K562 (cell line): ENCODE results near the gene TUBB1. TPM values are rescaled to one million over a fixed set of nuclear protein-coding genes. Genes with fewer than 3 reads are reported as not detected.

Source experiments
- ATAC-seq: fragments of 200-7000 bp; cut with Tn5 transposase; 3 replicates; pipeline ENCODE4 v1.9.1; 2020; ENCODE audit warnings: moderate library complexity
- BruUV-seq: library from RNA; stranded (reverse); fragments of 400-500 nt; replicated peaks from 2 replicates; lab custom pipeline; 2021; lab: Mats Ljungman, UMichigan
- CTCF ChIA-PET: fragments of 300-600 bp; formaldehyde crosslinking; extraction: SDS; loops from one replicate; lab custom pipeline; 2021; ENCODE audit warnings: low intra/inter-chr PET ratio; lab: Yijun Ruan, JAX
- POLR2A ChIA-PET: fragments of 300-600, 350-650 bp; sonication (Branson Sonifier 250); formaldehyde crosslinking; extraction: SDS; loops from one replicate; lab custom pipeline; 2021; ENCODE audit warnings: antibody characterized with exemption, inconsistent platforms; lab: Yijun Ruan, JAX
- DNase-seq, 4 experiments: peaks; one replicate each; pipeline versions ENCODE4 v3.0.0 to v3.0.0-alpha.2; 2011 to 2018; ENCODE audit warnings: low spot score in 3 of 4, mixed read lengths in 3 of 4; ENCODE audit errors: extremely low read depth in 1 of 4
- FAIRE-seq: peaks from 2 replicates; lab custom pipeline; 2011; peaks lifted over from hg19 to GRCh38; lab: Jason Lieb, UNC
- H2AFZ ChIP-seq: 2 replicates; pipeline ENCODE4 v1.6.0; 2011; ENCODE audit warnings: low read depth, low read length, control low read depth, inconsistent platforms
- H3K27ac ChIP-seq: fragments of 200-600 bp; 3 replicates; pipeline ENCODE4 v1.8.0; 2011; ENCODE audit warnings: low read depth, mild to moderate bottlenecking, control low read depth, inconsistent platforms, low read length, moderate library complexity, mixed read lengths; ENCODE audit errors: extremely low read depth
- H3K27me3 ChIP-seq, 2 experiments: fragments of 300-600 bp in 1 of 2; 2 replicates in 1 of 2; 3 replicates in 1 of 2; pipeline versions ENCODE4 v1.6.0 to v1.8.0; 2011; ENCODE audit warnings: inconsistent platforms in 2 of 2, low read length in 2 of 2, mild to moderate bottlenecking in 1 of 2, mixed read lengths in 1 of 2, moderate library complexity in 1 of 2; ENCODE audit not compliant: control insufficient read depth in 2 of 2, insufficient read depth in 2 of 2
- H3K36me3 ChIP-seq: fragments of 300-600 bp; 3 replicates; pipeline ENCODE4 v1.8.0; 2011; ENCODE audit warnings: mild to moderate bottlenecking, low read length, inconsistent platforms; ENCODE audit not compliant: control insufficient read depth, insufficient read depth
- H3K4me1 ChIP-seq, 2 experiments: fragments of 200-600 bp in 1 of 2; replicated peaks in 1 of 2; 2 replicates in 1 of 2; 3 replicates in 1 of 2; pipeline versions ENCODE4 v1.5.1 to v1.8.0; 2011; ENCODE audit warnings: inconsistent platforms in 2 of 2, low read length in 2 of 2, mild to moderate bottlenecking in 1 of 2, mixed read lengths in 1 of 2, moderate library complexity in 1 of 2; ENCODE audit not compliant: control insufficient read depth in 2 of 2, insufficient read depth in 2 of 2
- H3K4me2 ChIP-seq: 2 replicates; pipeline ENCODE4 v1.6.1; 2011; ENCODE audit warnings: low read length, control low read depth, inconsistent platforms, mixed read lengths; ENCODE audit not compliant: insufficient read depth
- H3K4me3 ChIP-seq: fragments of 200-600 bp; sonication (generic), shearing (Covaris generic); 2 replicates; pipeline ENCODE4 v1.5.1; 2016; ENCODE audit warnings: control low read depth, inconsistent platforms
- H3K79me2 ChIP-seq: fragments of 200-600 bp; 3 replicates; pipeline ENCODE4 v1.8.0; 2011; ENCODE audit warnings: low read length, inconsistent platforms; ENCODE audit not compliant: control insufficient read depth, insufficient read depth
- H3K9ac ChIP-seq, 2 experiments: 2 replicates each; pipeline versions ENCODE4 v1.6.0 to v1.6.1; 2011; ENCODE audit warnings: low read depth in 2 of 2, low read length in 2 of 2, control low read depth in 1 of 2, inconsistent platforms in 1 of 2, mild to moderate bottlenecking in 1 of 2, mixed read lengths in 1 of 2; ENCODE audit not compliant: insufficient read depth in 1 of 2
- H3K9me1 ChIP-seq: one replicate; pipeline ENCODE4 v1.6.0; 2011; ENCODE audit warnings: inconsistent platforms, mild to moderate bottlenecking, low read length, moderate library complexity; ENCODE audit not compliant: control insufficient read depth, insufficient read depth
- H3K9me3 ChIP-seq: replicated peaks from 2 replicates; pipeline ENCODE4 v1.5.1; 2011; ENCODE audit warnings: low read depth, low read length, inconsistent platforms; ENCODE audit not compliant: control insufficient read depth, insufficient read depth
- H4K20me1 ChIP-seq: replicated peaks from 2 replicates; pipeline ENCODE4 v1.6.1; 2011; ENCODE audit warnings: low read length, inconsistent platforms, mixed read lengths; ENCODE audit not compliant: control insufficient read depth, insufficient read depth
- CTCF ChIP-seq, 3 experiments: IDR thresholded peaks in 2 of 3; conservative IDR thresholded peaks in 1 of 3; 2 replicates each; pipeline ENCODE4 v1.5.1; 2011 to 2012; ENCODE audit warnings: low read length in 3 of 3, mild to moderate bottlenecking in 3 of 3, control low read depth in 2 of 3, improper control_type of control experiment in 1 of 3, inconsistent platforms in 1 of 3, low read depth in 1 of 3, mixed read lengths in 1 of 3, moderate library complexity in 1 of 3; ENCODE audit not compliant: insufficient read depth in 2 of 3
- EP300 ChIP-seq: IDR thresholded peaks from 2 replicates; pipeline ENCODE4 v1.6.1; 2012; ENCODE audit warnings: low read length, improper control_type of control experiment
- ETV1 ChIP-seq: fragments of 450-650 bp; conservative IDR thresholded peaks from 2 replicates; pipeline ENCODE4 v1.6.1; 2016; ENCODE audit warnings: missing genetic modification characterization, control low read depth, low read depth, missing compliant biosample characterization
- FIP1L1 ChIP-seq: fragments of 200-400 bp; formaldehyde crosslinking; IDR thresholded peaks from 2 replicates; pipeline ENCODE4 v1.6.1; 2018; ENCODE audit warnings: mild to moderate bottlenecking, low read depth, low read length; ENCODE audit not compliant: poor library complexity, severe bottlenecking
- HDAC2 ChIP-seq: fragments of 450-650 bp; IDR thresholded peaks from 2 replicates; pipeline ENCODE4 v1.6.1; 2016; ENCODE audit warnings: mild to moderate bottlenecking
- KDM1A ChIP-seq, 2 experiments: fragments of 450-650 bp; IDR thresholded peaks; 2 replicates each; pipeline ENCODE4 v1.6.1; 2016; ENCODE audit warnings: mild to moderate bottlenecking in 2 of 2
- MTA3 ChIP-seq: fragments of 450-650 bp; formaldehyde crosslinking; IDR thresholded peaks from 2 replicates; pipeline ENCODE4 v1.6.1; 2017; ENCODE audit warnings: mild to moderate bottlenecking, borderline replicate concordance
- RBM22 ChIP-seq: fragments of 200-400 bp; formaldehyde crosslinking; IDR thresholded peaks from 2 replicates; pipeline ENCODE4 v1.6.1; 2018; ENCODE audit warnings: low read length, low read depth; ENCODE audit not compliant: poor library complexity, severe bottlenecking
- TAF15 ChIP-seq: fragments of 200-400 bp; formaldehyde crosslinking; IDR thresholded peaks from 2 replicates; pipeline ENCODE4 v1.6.1; 2017; ENCODE audit warnings: mild to moderate bottlenecking, low read depth, low read length, moderate library complexity
- TCF15 ChIP-seq: fragments of 250-450 bp; sonication (Bioruptor Pico); IDR thresholded peaks from 2 replicates; pipeline ENCODE4 v1.8.0; 2022; ENCODE audit warnings: moderate library complexity, mild to moderate bottlenecking, inconsistent platforms
- ZBED1 ChIP-seq: IDR thresholded peaks from 2 replicates; pipeline ENCODE4 v1.6.1; 2014
- ZBTB49 ChIP-seq: sonication (generic); formaldehyde crosslinking; IDR thresholded peaks from 2 replicates; pipeline ENCODE4 v1.8.0; 2022; ENCODE audit warnings: missing genetic modification reagents, mild to moderate bottlenecking, borderline replicate concordance
- ZBTB7A ChIP-seq: IDR thresholded peaks from 2 replicates; pipeline ENCODE4 v1.6.1; 2011; ENCODE audit warnings: low read depth, mild to moderate bottlenecking, low read length, moderate library complexity, borderline replicate concordance; ENCODE audit not compliant: control insufficient read depth
- WGBS: fragments of 100-300 bp; shearing (Covaris generic); methylation state at CpG from one replicate; pipeline ENCODE4 v1.1.6; 2016; ENCODE audit warnings: low coverage, mixed read lengths; ENCODE audit not compliant: insufficient coverage; ENCODE audit errors: missing lambda C conversion rate; 5-methylcytosine and 5-hydroxymethylcytosine counted together
- in situ Hi-C: fragments of 300-500 bp; cut with MboI; formaldehyde crosslinking; loops from 4 replicates; pipeline ENCODE4 v1.15.0; 2018; ENCODE audit warnings: inconsistent platforms, mixed read lengths
- intact Hi-C: fragments of 100-400 bp; cut with micrococcal nuclease; formaldehyde crosslinking; loops from 2 replicates; pipeline ENCODE4 v1.14.2; 2022
- polyA plus RNA-seq, 8 experiments: library from polyadenylated mRNA; depleted of rRNA in 4 of 8; stranded (reverse) in 5 of 8; unstranded in 3 of 8; fragments of >200 nt; fragmentation: Nextera tagmentation in 2 of 8; fragmentation: Illumina TruSeq in 1 of 8; extraction: Ambion mirVana in 2 of 8; extraction: Trizol in 1 of 8; gene quantifications; 2 replicates each; pipeline versions ENCODE4 v1.2.1 to v1.2.3, GENCODE V29; 2011 to 2014; ENCODE audit warnings: inconsistent platforms in 1 of 8, missing spikeins in 1 of 8
- total RNA-seq, 7 experiments: library from RNA; depleted of rRNA in 6 of 7; stranded (reverse); fragments of >200 nt in 6 of 7; fragmentation: Illumina TruSeq in 2 of 7; extraction: Trizol in 2 of 7; gene quantifications; 2 replicates each; pipeline versions ENCODE4 v1.2.1 to v1.2.3, GENCODE V29; 2011 to 2021; ENCODE audit warnings: low replicate concordance in 1 of 7

TUBB1 gene
- total and polyA plus RNA-seq, 9 of the 15 experiments (the other 6 are each of a cell fraction or from before 2014, with no cell fraction given) = 1.5 to 3.9 (median 2.4) TPM

GRCh38 chr20:59032023-59032712 is 12.9 kb downstream of the TUBB1 start, which contains the start of gene ATP5F1E (continued):
- peak; percentile 36; the same call in 1 of the 2 replicates for TF ChIP-seq ETV1
- no peak for TF ChIP-seq ZBTB49 (CRISPR knock-in tag)

- WGBS = 1% methylated on average over 13 of the region's 13 CpGs
- ATAC-seq (no peak; the same call in 2 of the 3 replicates), FAIRE-seq (peak; percentile 29), DNase-seq (no peak)
- Histone ChIP-seq H4K20me1 (no peaks in the 10 kb centered on the region), H3K4me1 (peaks cover 10 to 18% of the 10 kb centered on the region in 2 experiments; a peak in 4 of 5 replicates), H3K9me3 (no peaks in the 10 kb centered on the region), H3K36me3 (peaks cover 88% of the 10 kb centered on the region), H3K9me1 (no peaks in the 10 kb centered on the region), H3K79me2 (peaks cover 70% of the 10 kb centered on the region), H3K9ac (peak overlapping the region; percentile 56 to 89), H3K27ac (peak overlapping the region; percentile 96), H2AFZ (peak overlapping the region; percentile 60; the same call in 1 of the 2 replicates), H3K27me3 (no peaks in the 10 kb centered on the region), H3K4me3 (peak overlapping the region; percentile 84), H3K4me2 (peak overlapping the region; percentile 75)
- POLR2A ChIA-PET = interaction anchor here (0.5 to 4.5 kb wide), 12 partner anchors 9 to 329 kb away, joined by 3 to 31 read pairs (median 4); partner anchors contain the start of genes PRELID3B and TUBB1
- intact Hi-C loops = loop anchor here (5.0 kb wide), 2 partner anchors 50 to 140 kb away; partner anchors contain the start of gene NELFCD
- in situ Hi-C loops = no loop called here
- BruUV-seq = TSS peak; percentile 96
- CTCF ChIA-PET = no interaction called here
- TF ChIP-seq MTA3 (no peak), ZBTB7A (no peak), TCF15 (CRISPR knock-in tag) (no peak), KDM1A (IDR thresholded peaks at IDR 0.05) (peak; percentile 96), FIP1L1 (no peak), HDAC2 (peak; percentile 84; the same call in 1 of the 2 replicates), EP300 (0 out of 2 replicates have a peak, but pooled peaks have one; percentile 2), RBM22 (no peak), ZBED1 (no peak), CTCF (IDR thresholded peaks at IDR 0.05 in 2 of 3, conservative IDR thresholded peaks at IDR 0.05 in 1 of 3; ENCODE audit: insufficient read depth in 2 of 3, low read depth in 1 of 3, low read length in 3 of 3) (0 out of 6 replicates have a peak, but pooled peaks of 1 of the 3 experiments have one; percentile 16), TAF15 (no peak)
These were observed 13.5 kb downstream of the TUBB1 start for GRCh38 chr20:59032713-59033059.
